Right lobe of liver (tissue), 4 donors: ENCODE results near the gene COL4A3.

Source experiments
- CTCF ChIP-seq, 4 donors: fragments of 200-600 bp in 3 of 4; fragments of 450-650 bp in 1 of 4; IDR thresholded peaks; one replicate each; pipeline versions ENCODE4 v1.5.1 to v1.8.0; 2016 to 2022; ENCODE audit warnings: antibody characterized with exemption in 4 of 4, mild to moderate bottlenecking in 2 of 4
- POLR2A ChIP-seq: fragments of 450-650 bp; IDR thresholded peaks from one replicate; pipeline ENCODE4 v1.6.1; 2017; ENCODE audit warnings: antibody characterized with exemption, mild to moderate bottlenecking
- donor health status: DM: no; HTN: no; CAD: no.
- donor health status: DM: no; HTN: no; CAD: no.
- donor health status: DM: no; HTN: yes; CAD: no.

GRCh38 chr2:227237786-227238185 is 73.4 kb downstream of the COL4A3 start:
- TF ChIP-seq CTCF (IDR thresholded peaks at IDR 0.05) (no peak), POLR2A (no peak)
